ENCODE data around the gene KAT8. TPM values are rescaled to one million over a fixed set of nuclear protein-coding genes. Genes with fewer than 3 reads are reported as not detected.

KAT8 gene
- total and polyA plus RNA-seq, 2 of the 13 experiments (the other 11 are each of a cell fraction or from before 2014, with no cell fraction given), result 79.0 to 84.2 TPM

- TF ChIP-seq, protein P1, sequence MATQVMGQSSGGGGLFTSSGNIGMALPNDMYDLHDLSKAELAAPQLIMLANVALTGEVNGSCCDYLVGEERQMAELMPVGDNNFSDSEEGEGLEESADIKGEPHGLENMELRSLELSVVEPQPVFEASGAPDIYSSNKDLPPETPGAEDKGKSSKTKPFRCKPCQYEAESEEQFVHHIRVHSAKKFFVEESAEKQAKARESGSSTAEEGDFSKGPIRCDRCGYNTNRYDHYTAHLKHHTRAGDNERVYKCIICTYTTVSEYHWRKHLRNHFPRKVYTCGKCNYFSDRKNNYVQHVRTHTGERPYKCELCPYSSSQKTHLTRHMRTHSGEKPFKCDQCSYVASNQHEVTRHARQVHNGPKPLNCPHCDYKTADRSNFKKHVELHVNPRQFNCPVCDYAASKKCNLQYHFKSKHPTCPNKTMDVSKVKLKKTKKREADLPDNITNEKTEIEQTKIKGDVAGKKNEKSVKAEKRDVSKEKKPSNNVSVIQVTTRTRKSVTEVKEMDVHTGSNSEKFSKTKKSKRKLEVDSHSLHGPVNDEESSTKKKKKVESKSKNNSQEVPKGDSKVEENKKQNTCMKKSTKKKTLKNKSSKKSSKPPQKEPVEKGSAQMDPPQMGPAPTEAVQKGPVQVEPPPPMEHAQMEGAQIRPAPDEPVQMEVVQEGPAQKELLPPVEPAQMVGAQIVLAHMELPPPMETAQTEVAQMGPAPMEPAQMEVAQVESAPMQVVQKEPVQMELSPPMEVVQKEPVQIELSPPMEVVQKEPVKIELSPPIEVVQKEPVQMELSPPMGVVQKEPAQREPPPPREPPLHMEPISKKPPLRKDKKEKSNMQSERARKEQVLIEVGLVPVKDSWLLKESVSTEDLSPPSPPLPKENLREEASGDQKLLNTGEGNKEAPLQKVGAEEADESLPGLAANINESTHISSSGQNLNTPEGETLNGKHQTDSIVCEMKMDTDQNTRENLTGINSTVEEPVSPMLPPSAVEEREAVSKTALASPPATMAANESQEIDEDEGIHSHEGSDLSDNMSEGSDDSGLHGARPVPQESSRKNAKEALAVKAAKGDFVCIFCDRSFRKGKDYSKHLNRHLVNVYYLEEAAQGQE (IDR thresholded peaks at IDR 0.05; ENCODE audit: borderline replicate concordance in 1 of 2, low read depth in 1 of 2, low read length in 2 of 2), result no peak
- TF ChIP-seq MXD4 (CRISPR knock-in tag; IDR thresholded peaks at IDR 0.05) (no peak), ZNF691 (CRISPR knock-in tag; IDR thresholded peaks at IDR 0.05; ENCODE audit: borderline replicate concordance, low read depth) (no peak), CENPX (CRISPR knock-in tag; IDR thresholded peaks at IDR 0.05) (no peak), SOX5 (CRISPR knock-in tag; IDR thresholded peaks at IDR 0.05; ENCODE audit: borderline replicate concordance) (no peak; the same call in 1 of the 2 replicates), BORCS8-MEF2B (CRISPR knock-in tag; IDR thresholded peaks at IDR 0.05) (peak; percentile 74), HMGXB4 (CRISPR knock-in tag; IDR thresholded peaks at IDR 0.05; ENCODE audit: borderline replicate concordance in 1 of 2, low read depth in 1 of 2) (peak; percentile 50 to 85), ZNF619 (CRISPR knock-in tag; IDR thresholded peaks at IDR 0.05) (no peak), PHB2 (IDR thresholded peaks at IDR 0.05; ENCODE audit: partially characterized antibody) (no peak), PTBP1 (IDR thresholded peaks at IDR 0.05; ENCODE audit: low read depth, low read length, poor library complexity, severe bottlenecking) (no peak), ZNF30 (CRISPR knock-in tag; IDR thresholded peaks at IDR 0.05) (no peak)
- TF ChIP-seq, protein P2, sequence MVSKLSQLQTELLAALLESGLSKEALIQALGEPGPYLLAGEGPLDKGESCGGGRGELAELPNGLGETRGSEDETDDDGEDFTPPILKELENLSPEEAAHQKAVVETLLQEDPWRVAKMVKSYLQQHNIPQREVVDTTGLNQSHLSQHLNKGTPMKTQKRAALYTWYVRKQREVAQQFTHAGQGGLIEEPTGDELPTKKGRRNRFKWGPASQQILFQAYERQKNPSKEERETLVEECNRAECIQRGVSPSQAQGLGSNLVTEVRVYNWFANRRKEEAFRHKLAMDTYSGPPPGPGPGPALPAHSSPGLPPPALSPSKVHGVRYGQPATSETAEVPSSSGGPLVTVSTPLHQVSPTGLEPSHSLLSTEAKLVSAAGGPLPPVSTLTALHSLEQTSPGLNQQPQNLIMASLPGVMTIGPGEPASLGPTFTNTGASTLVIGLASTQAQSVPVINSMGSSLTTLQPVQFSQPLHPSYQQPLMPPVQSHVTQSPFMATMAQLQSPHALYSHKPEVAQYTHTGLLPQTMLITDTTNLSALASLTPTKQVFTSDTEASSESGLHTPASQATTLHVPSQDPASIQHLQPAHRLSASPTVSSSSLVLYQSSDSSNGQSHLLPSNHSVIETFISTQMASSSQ (IDR thresholded peaks at IDR 0.05; ENCODE audit: low read depth), result no peak; the same call in 1 of the 2 replicates
- TF ChIP-seq, protein P2 (CRISPR knock-in tag; IDR thresholded peaks at IDR 0.05; ENCODE audit: borderline replicate concordance), result 0 out of 2 replicates have a peak, but pooled peaks have one; percentile 33
- TF ChIP-seq, protein P3, sequence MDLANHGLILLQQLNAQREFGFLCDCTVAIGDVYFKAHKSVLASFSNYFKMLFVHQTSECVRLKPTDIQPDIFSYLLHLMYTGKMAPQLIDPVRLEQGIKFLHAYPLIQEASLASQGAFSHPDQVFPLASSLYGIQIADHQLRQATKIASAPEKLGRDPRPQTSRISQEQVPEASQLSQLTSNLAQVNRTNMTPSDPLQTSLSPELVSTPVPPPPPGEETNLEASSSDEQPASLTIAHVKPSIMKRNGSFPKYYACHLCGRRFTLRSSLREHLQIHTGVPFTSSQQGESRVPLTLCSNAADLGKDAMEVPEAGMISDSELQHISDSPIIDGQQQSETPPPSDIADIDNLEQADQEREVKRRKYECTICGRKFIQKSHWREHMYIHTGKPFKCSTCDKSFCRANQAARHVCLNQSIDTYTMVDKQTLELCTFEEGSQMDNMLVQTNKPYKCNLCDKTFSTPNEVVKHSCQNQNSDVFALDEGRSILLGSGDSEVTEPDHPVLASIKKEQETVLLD (CRISPR knock-in tag; IDR thresholded peaks at IDR 0.05; ENCODE audit: low read depth), result no peak; the same call in 1 of the 2 replicates
These were observed 9.2 kb upstream of the KAT8 start, which contains the start of gene BCKDK (continued) for GRCh38 chr16:31108035-31108793.

Data from HepG2 (cell line).